Measurements from ENCODE around the gene CLCN2.

DNA sequence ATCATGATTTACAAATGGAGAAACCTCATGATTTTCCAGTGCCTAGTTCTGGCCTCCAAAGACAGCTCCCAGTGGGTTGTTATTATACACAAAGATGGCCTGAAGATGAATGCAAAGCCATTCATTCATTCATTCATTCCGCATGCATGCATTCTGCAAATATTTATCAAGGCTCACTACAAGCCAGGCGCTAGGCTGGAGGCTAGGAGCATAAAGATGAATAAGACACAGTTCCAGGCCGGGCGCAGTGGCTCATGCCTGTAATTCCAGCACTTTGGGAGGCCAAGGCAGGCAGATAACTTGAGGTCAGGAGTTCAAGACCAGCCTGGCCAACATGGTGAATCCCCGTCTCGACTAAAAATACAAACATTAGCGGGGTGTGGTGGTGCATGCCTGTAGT lies 64.8 kb downstream of the CLCN2 start:
- TF ChIP-seq, protein P1, sequence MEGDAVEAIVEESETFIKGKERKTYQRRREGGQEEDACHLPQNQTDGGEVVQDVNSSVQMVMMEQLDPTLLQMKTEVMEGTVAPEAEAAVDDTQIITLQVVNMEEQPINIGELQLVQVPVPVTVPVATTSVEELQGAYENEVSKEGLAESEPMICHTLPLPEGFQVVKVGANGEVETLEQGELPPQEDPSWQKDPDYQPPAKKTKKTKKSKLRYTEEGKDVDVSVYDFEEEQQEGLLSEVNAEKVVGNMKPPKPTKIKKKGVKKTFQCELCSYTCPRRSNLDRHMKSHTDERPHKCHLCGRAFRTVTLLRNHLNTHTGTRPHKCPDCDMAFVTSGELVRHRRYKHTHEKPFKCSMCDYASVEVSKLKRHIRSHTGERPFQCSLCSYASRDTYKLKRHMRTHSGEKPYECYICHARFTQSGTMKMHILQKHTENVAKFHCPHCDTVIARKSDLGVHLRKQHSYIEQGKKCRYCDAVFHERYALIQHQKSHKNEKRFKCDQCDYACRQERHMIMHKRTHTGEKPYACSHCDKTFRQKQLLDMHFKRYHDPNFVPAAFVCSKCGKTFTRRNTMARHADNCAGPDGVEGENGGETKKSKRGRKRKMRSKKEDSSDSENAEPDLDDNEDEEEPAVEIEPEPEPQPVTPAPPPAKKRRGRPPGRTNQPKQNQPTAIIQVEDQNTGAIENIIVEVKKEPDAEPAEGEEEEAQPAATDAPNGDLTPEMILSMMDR (IDR thresholded peaks at IDR 0.05) = no peak
- no peak for TF ChIP-seq POLR2A (IDR thresholded peaks at IDR 0.05)

Data from testis (tissue), 2 donors.